Common myeloid progenitor, CD34-positive (primary cell): ENCODE data around the gene LDB2.

Source experiments
- CTCF ChIA-PET: fragments of 350-600 bp; sonication (Branson Sonifier 250); formaldehyde crosslinking; loops from one replicate; lab custom pipeline; 2021; ENCODE audit warnings: antibody characterized with exemption; lab: Charles Lee
- POLR2A ChIA-PET: fragments of 350-600 bp; sonication (Branson Sonifier 250); formaldehyde crosslinking; loops from one replicate; lab custom pipeline; 2021; ENCODE audit warnings: antibody characterized with exemption; lab: Charles Lee
- DNase-seq, 3 donors: peaks; one replicate each; pipeline versions ENCODE4 v3.0.0 to v3.0.0-alpha.2; 2013
- H3K27ac ChIP-seq, 2 experiments: 1 replicate in 1 of 2; 2 replicates in 1 of 2; pipeline ENCODE4 v1.7.0; 2013; ENCODE audit warnings: inconsistent platforms in 2 of 2, low read length in 2 of 2, mild to moderate bottlenecking in 2 of 2, low read depth in 1 of 2, moderate library complexity in 1 of 2; ENCODE audit not compliant: severe bottlenecking in 2 of 2, insufficient read depth in 1 of 2, poor library complexity in 1 of 2
- H3K27me3 ChIP-seq, 5 experiments: replicated peaks in 2 of 5; 1 replicate in 3 of 5; 2 replicates in 2 of 5; pipeline versions ENCODE4 v1.6.1 to v1.7.0; 2013; ENCODE audit warnings: low read length in 4 of 5, mild to moderate bottlenecking in 2 of 5, moderate library complexity in 2 of 5, inconsistent platforms in 1 of 5; ENCODE audit not compliant: insufficient read depth in 5 of 5, control insufficient read depth in 4 of 5
- H3K36me3 ChIP-seq, 4 experiments: 1 replicate in 2 of 4; 2 replicates in 2 of 4; pipeline versions ENCODE4 v1.6.1 to v1.7.0; 2013; ENCODE audit warnings: low read length in 3 of 4, control low read depth in 1 of 4, mild to moderate bottlenecking in 1 of 4; ENCODE audit not compliant: control insufficient read depth in 4 of 4, insufficient read depth in 4 of 4
- H3K4me1 ChIP-seq, 4 experiments: 1 replicate in 3 of 4; 2 replicates in 1 of 4; pipeline versions ENCODE4 v1.6.1 to v1.7.1; 2013; ENCODE audit warnings: low read length in 3 of 4, mild to moderate bottlenecking in 3 of 4, control low read depth in 1 of 4, inconsistent platforms in 1 of 4, moderate library complexity in 1 of 4; ENCODE audit not compliant: control insufficient read depth in 4 of 4, insufficient read depth in 4 of 4; ENCODE audit errors: control extremely low read depth in 1 of 4
- H3K4me3 ChIP-seq, 7 experiments: 1 replicate in 4 of 7; 2 replicates in 3 of 7; pipeline versions ENCODE4 v1.5.1 to v1.7.0; 2013; ENCODE audit warnings: mild to moderate bottlenecking in 7 of 7, low read length in 6 of 7, moderate library complexity in 6 of 7, inconsistent platforms in 2 of 7, low read depth in 2 of 7, control low read depth in 1 of 7; ENCODE audit not compliant: insufficient read depth in 4 of 7, control insufficient read depth in 1 of 7; ENCODE audit errors: extremely low read depth in 1 of 7
- H3K9me3 ChIP-seq, 5 experiments: 1 replicate in 4 of 5; 2 replicates in 1 of 5; pipeline versions ENCODE4 v1.6.1 to v1.7.1; 2013; ENCODE audit warnings: low read length in 4 of 5, mild to moderate bottlenecking in 2 of 5, inconsistent platforms in 1 of 5, low read depth in 1 of 5, moderate library complexity in 1 of 5; ENCODE audit not compliant: control insufficient read depth in 4 of 5, insufficient read depth in 2 of 5; ENCODE audit errors: control extremely low read depth in 1 of 5
- WGBS: methylation state at CpG from one replicate; pipeline ENCODE4 v1.1.5; 2013; ENCODE audit not compliant: insufficient coverage; 5-methylcytosine and 5-hydroxymethylcytosine counted together

The LDB2 gene

DNA sequence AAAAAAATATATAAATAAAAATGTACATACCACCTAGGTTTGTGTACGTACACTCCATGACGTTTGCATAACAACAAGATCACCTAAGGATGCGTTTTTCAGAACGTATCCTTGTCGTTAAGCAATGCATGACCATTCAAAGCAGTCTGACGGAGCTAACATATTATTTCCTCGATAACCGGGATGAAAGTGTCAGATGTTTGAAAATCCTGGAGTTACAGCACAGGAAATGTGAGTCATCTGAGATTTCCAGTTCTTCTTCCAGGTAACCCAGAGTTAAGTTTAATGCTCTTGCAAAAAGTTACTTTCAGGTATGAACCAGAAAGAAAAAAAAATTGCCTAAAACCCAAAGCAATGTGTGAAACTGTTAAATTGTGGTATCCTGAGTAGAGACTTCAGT lies 107.9 kb downstream of the LDB2 start:
- H3K27ac ChIP-seq = no peak overlapping the region
- ChIA-PET POLR2A (no interaction called here), CTCF (no interaction called here)
- H3K4me3 ChIP-seq = no peak overlapping the region
- WGBS = 96% methylated on average over 8 of the region's 8 CpGs
- no peaks in the 10 kb centered on the region for H3K36me3 ChIP-seq
- no peaks in the 10 kb centered on the region for H3K4me1 ChIP-seq
- DNase-seq = no peak
- H3K27me3 ChIP-seq = peaks cover 0 to 3% (median 0%) of the 10 kb centered on the region in 5 experiments
- no peaks in the 10 kb centered on the region for H3K9me3 ChIP-seq

DNA sequence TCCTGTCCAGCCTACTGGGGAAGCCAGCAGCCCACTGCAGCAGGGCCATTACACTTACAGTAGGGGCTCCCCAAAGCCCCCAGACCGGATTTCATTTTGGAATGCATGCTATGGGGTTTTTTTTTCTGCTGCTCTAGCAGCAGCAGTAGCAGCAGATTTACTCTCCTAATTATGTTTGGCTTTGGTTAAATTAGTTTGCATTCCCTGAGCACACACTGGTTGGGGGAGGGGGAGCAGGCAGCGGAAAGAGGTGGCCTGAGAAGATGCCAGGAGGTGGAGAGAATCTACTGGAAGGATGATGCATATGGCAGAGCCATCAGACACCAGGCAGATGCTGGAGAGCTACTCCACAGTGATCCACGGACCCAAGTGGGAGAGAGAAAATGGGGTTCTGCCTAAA lies 109.6 kb downstream of the LDB2 start:
- no peaks in the 10 kb centered on the region for H3K36me3 ChIP-seq
- no peak overlapping the region for H3K4me3 ChIP-seq
- ChIA-PET CTCF (no interaction called here), POLR2A (no interaction called here)
- 90% methylated on average over 2 of the region's 3 CpGs for WGBS
- H3K27ac ChIP-seq = no peak overlapping the region
- no peaks in the 10 kb centered on the region for H3K4me1 ChIP-seq
- H3K9me3 ChIP-seq = no peaks in the 10 kb centered on the region
- no peak for DNase-seq
- H3K27me3 ChIP-seq = no peaks in the 10 kb centered on the region

DNA sequence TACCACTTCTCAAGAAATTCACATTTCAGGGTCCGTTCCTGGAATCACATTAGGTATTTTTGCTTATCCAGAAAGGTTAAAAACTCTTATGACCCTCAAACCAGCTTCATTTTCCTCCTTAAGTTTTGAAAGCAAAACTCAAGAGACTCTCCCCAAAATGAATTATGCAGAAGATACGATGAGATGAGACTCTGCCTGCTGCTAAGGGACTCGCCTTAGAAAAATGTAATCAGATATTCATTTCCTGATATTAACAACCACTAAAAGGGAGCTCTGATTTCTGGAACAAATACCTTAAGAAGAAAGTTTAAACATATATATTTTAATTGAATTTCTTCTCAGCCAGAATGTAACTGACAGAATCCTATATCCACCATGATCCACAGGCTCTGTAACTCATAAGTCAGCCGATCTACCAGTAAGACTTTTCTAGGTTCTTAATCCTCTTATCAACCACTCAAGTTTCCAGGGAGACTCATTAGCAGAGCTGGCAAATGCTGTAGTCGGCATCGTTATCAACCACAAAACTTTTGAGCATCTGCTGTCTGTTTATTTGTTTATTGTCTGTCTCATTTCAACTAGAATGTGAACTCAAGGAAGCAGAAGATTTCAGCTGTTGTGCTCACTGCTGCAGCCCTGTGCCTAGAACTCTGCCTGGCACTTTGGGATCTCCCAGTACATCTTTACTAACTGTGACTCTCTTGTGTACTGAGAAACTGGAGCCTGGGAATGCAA lies 112.5 kb downstream of the LDB2 start:
- no peaks in the 10 kb centered on the region for H3K9me3 ChIP-seq
- no peaks in the 10 kb centered on the region for H3K4me1 ChIP-seq
- CTCF ChIA-PET = interaction anchor here (1.0 kb wide), 1 partner anchor 60 kb away, joined by 3 read pairs; no protein-coding TSS in a partner anchor
- DNase-seq = no peak
- H3K27ac ChIP-seq = no peak overlapping the region
- H3K4me3 ChIP-seq = no peak overlapping the region
- H3K27me3 ChIP-seq = no peaks in the 10 kb centered on the region
- H3K36me3 ChIP-seq = no peaks in the 10 kb centered on the region
- 100% methylated on average over 4 of the region's 6 CpGs for WGBS
- POLR2A ChIA-PET = no interaction called here

DNA sequence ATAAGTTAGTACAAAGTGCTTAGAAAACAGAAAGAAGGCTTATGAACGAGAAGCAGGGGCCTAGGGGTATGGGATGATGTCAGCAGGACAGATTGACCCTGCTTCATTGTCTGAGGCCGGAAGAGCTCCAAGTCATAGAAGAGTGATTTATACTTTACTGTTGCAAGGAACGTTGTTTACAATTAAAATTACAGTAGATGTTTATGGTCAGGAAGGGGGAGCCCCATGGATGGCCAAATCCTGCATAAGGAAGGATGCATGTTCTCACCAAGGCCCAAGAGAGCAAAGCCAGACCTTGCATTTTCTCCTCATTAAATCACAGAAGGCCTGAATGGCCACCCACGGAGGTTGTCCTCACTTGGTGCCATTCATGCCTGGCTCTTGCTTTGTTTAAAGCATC lies 115.3 kb downstream of the LDB2 start:
- ChIA-PET POLR2A (no interaction called here), CTCF (interaction anchor here (1.1 kb wide), 1 partner anchor 10 kb away, joined by 3 read pairs; no protein-coding TSS in a partner anchor)
- no peaks in the 10 kb centered on the region for H3K4me1 ChIP-seq
- H3K36me3 ChIP-seq = no peaks in the 10 kb centered on the region
- H3K27me3 ChIP-seq = no peaks in the 10 kb centered on the region
- no peak overlapping the region for H3K27ac ChIP-seq
- DNase-seq = no peak
- H3K9me3 ChIP-seq = no peaks in the 10 kb centered on the region
- 98% methylated on average over 4 of the region's 4 CpGs for WGBS
- no peak overlapping the region for H3K4me3 ChIP-seq

GRCh38 chr4:16779028-16779675 lies 119.3 kb downstream of the LDB2 start:
- no peaks in the 10 kb centered on the region for H3K27me3 ChIP-seq
- POLR2A ChIA-PET = no interaction called here
- CTCF ChIA-PET = no interaction called here
- H3K36me3 ChIP-seq = no peaks in the 10 kb centered on the region
- H3K9me3 ChIP-seq = no peaks in the 10 kb centered on the region
- no peak for DNase-seq
- no peak overlapping the region for H3K27ac ChIP-seq
- WGBS = 96% methylated on average over 9 of the region's 10 CpGs
- H3K4me1 ChIP-seq = no peaks in the 10 kb centered on the region
- no peak overlapping the region for H3K4me3 ChIP-seq

DNA sequence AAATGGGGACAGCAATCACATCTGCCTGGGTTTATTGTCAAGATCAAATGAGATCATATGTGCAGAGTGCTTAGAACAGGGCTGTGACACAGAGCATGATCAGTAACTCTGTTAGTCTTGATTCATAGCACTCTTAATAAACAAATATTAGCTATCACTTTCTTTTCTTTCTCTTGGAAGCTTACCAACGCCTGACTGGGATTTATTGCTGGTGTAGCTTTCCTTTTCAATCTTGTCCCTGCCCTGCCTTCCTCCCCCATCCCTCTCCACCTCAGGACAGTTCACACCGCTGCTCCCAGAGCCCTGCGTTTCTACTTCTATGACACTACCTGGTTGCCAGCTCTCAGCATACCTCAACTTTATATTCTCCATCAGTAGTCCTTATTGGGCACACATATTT lies 120.7 kb downstream of the LDB2 start:
- POLR2A ChIA-PET = no interaction called here
- CTCF ChIA-PET = interaction anchor here (1.2 kb wide), 1 partner anchor 11 kb away, joined by 4 read pairs; no protein-coding TSS in a partner anchor
- H3K27me3 ChIP-seq = no peaks in the 10 kb centered on the region
- no peak overlapping the region for H3K27ac ChIP-seq
- H3K4me1 ChIP-seq = no peaks in the 10 kb centered on the region
- WGBS = 83% methylated on average over 3 of the region's 3 CpGs
- H3K9me3 ChIP-seq = no peaks in the 10 kb centered on the region
- no peak for DNase-seq
- H3K4me3 ChIP-seq = no peak overlapping the region
- no peaks in the 10 kb centered on the region for H3K36me3 ChIP-seq

- ChIA-PET CTCF (no interaction called here), POLR2A (no interaction called here)
- H3K4me3 ChIP-seq = no peak overlapping the region
- H3K9me3 ChIP-seq = no peaks in the 10 kb centered on the region
- 94% methylated on average over 4 of the region's 5 CpGs for WGBS
- no peaks in the 10 kb centered on the region for H3K36me3 ChIP-seq
- no peaks in the 10 kb centered on the region for H3K4me1 ChIP-seq
- H3K27me3 ChIP-seq = peaks cover 0 to 2% (median 0%) of the 10 kb centered on the region in 5 experiments
- no peak for DNase-seq
- no peak overlapping the region for H3K27ac ChIP-seq
These were observed 122.9 kb downstream of the LDB2 start for GRCh38 chr4:16775411-16776154.
